NCI-H1417 treated with DMSO at 0.1 percent for 48 hours (cell line): ENCODE measurements around the gene CLEC2L.

Source experiments
- DNase-seq: peaks from one replicate; lab custom pipeline; 2025; lab: John Stamatoyannopoulos, UW

CLEC2L gene

GRCh38 chr7:139523199-139523941 lies at the start of gene CLEC2L:
Gene CLEC2L (plus strand): TSS chr7:139523685. CDS start chr7:139523928, 243 bp downstream.
- DNase-seq: no peak

- DNase-seq: no peak
These were observed 47.3 kb upstream of the CLEC2L start for GRCh38 chr7:139476139-139476538.

GRCh38 chr7:139476891-139477290 lies 46.6 kb upstream of the CLEC2L start:
- DNase-seq: no peak

GRCh38 chr7:139479620-139480019 lies 43.9 kb upstream of the CLEC2L start:
- no peak for DNase-seq

GRCh38 chr7:139481364-139481763 lies 42.1 kb upstream of the CLEC2L start:
- no peak for DNase-seq

- DNase-seq: no peak
These were observed 41.4 kb upstream of the CLEC2L start for GRCh38 chr7:139482122-139482521.

- DNase-seq: no peak
These were observed 40.6 kb upstream of the CLEC2L start for GRCh38 chr7:139482662-139483466.

GRCh38 chr7:139487366-139488080 lies 36.0 kb upstream of the CLEC2L start:
- DNase-seq: no peak

GRCh38 chr7:139488810-139489209 lies 34.7 kb upstream of the CLEC2L start:
- DNase-seq: no peak

GRCh38 chr7:139490130-139490529 lies 33.4 kb upstream of the CLEC2L start:
- DNase-seq: no peak

- no peak for DNase-seq
These were observed 31.2 kb upstream of the CLEC2L start for GRCh38 chr7:139492293-139492692.

GRCh38 chr7:139494835-139495579 lies 28.5 kb upstream of the CLEC2L start:
- peak; percentile 85 for DNase-seq

GRCh38 chr7:139495580-139496125 lies 27.8 kb upstream of the CLEC2L start:
- no peak for DNase-seq

- no peak for DNase-seq
These were observed 27.0 kb upstream of the CLEC2L start for GRCh38 chr7:139496528-139496927.

- DNase-seq: no peak
These were observed 22.7 kb upstream of the CLEC2L start for GRCh38 chr7:139500770-139501138.

- no peak for DNase-seq
These were observed 21.3 kb upstream of the CLEC2L start for GRCh38 chr7:139502226-139502625.

- DNase-seq: no peak
These were observed 17.9 kb upstream of the CLEC2L start for GRCh38 chr7:139505563-139505962.

- no peak for DNase-seq
These were observed 13.9 kb upstream of the CLEC2L start for GRCh38 chr7:139509535-139509934.

GRCh38 chr7:139511315-139511714 lies 12.2 kb upstream of the CLEC2L start:
- DNase-seq: no peak

- DNase-seq: no peak
These were observed 8.2 kb upstream of the CLEC2L start for GRCh38 chr7:139515266-139515665.

GRCh38 chr7:139521439-139521838 lies 2.0 kb upstream of the CLEC2L start:
- no peak for DNase-seq

- no peak for DNase-seq
These were observed 671 bp upstream of the CLEC2L start for GRCh38 chr7:139522830-139523198.
